ENCODE measurements around the gene CLPTM1L.

GRCh38 chr5:1298067-1298551, 46.8 kb downstream of the CLPTM1L start:
- TF ChIP-seq POLR2AphosphoS5 (IDR thresholded peaks at IDR 0.05) (no peak), EP300 (IDR thresholded peaks at IDR 0.05) (no peak)
